HUES6 (cell line): ENCODE measurements around the gene HECTD1.
"Not testable (repeated sequence)": the region's sequence is repeated elsewhere in the genome, so short reads cannot be mapped to it uniquely, and the experiment has no call there.

Source experiments
- H3K27ac ChIP-seq: 2 replicates; pipeline ENCODE4 v1.7.0; 2013; ENCODE audit warnings: low read depth, mild to moderate bottlenecking, low read length, inconsistent platforms
- H3K27me3 ChIP-seq: 2 replicates; pipeline ENCODE4 v1.6.1; 2013; ENCODE audit warnings: low read length; ENCODE audit not compliant: control insufficient read depth, insufficient read depth
- H3K36me3 ChIP-seq: 2 replicates; pipeline ENCODE4 v1.6.1; 2013; ENCODE audit warnings: low read length; ENCODE audit not compliant: control insufficient read depth, insufficient read depth
- H3K4me1 ChIP-seq: 2 replicates; pipeline ENCODE4 v1.6.1; 2013; ENCODE audit warnings: low read length; ENCODE audit not compliant: control insufficient read depth, insufficient read depth
- H3K4me3 ChIP-seq: 2 replicates; pipeline ENCODE4 v1.5.1; 2013; ENCODE audit warnings: low read depth, low read length
- H3K9ac ChIP-seq: one replicate; pipeline ENCODE4 v1.6.1; 2013; ENCODE audit warnings: mild to moderate bottlenecking, low read length
- H3K9me3 ChIP-seq: 2 replicates; pipeline ENCODE4 v1.6.1; 2013; ENCODE audit warnings: low read depth, low read length; ENCODE audit not compliant: control insufficient read depth, insufficient read depth

The HECTD1 gene

GRCh38 chr14:31192544-31192943 is 15.0 kb downstream of the HECTD1 start:
- H3K36me3 ChIP-seq, result peaks cover 25% of the 10 kb centered on the region
- peaks cover 15% of the 10 kb centered on the region for H3K4me1 ChIP-seq
- not testable (repeated sequence) for H3K27me3 ChIP-seq

GRCh38 chr14:31190717-31191263 is 16.8 kb downstream of the HECTD1 start:
- no peaks in the 10 kb centered on the region for H3K27me3 ChIP-seq
- no peak overlapping the region for H3K4me3 ChIP-seq
- peaks cover 9% of the 10 kb centered on the region for H3K4me1 ChIP-seq
- no peaks in the 10 kb centered on the region for H3K9me3 ChIP-seq
- no peak overlapping the region for H3K27ac ChIP-seq
- H3K36me3 ChIP-seq, result peaks cover 28% of the 10 kb centered on the region
- no peak overlapping the region for H3K9ac ChIP-seq

More at GRCh38 chr14:31192544-31192943, 15.0 kb downstream of the HECTD1 start:
- not testable (repeated sequence) for H3K4me3 ChIP-seq, H3K9ac ChIP-seq, H3K9me3 ChIP-seq, H3K27ac ChIP-seq

- Histone ChIP-seq H3K9me3 (no peaks in the 10 kb centered on the region), H3K27me3 (no peaks in the 10 kb centered on the region), H3K36me3 (peaks cover 34% of the 10 kb centered on the region), H3K4me3 (no peak overlapping the region), H3K9ac (no peak overlapping the region), H3K27ac (no peak overlapping the region), H3K4me1 (peaks cover 3% of the 10 kb centered on the region; the same call in 1 of the 2 replicates)
Observed at GRCh38 chr14:31190219-31190603, 17.4 kb downstream of the HECTD1 start.

- Histone ChIP-seq H3K9ac (no peak overlapping the region), H3K4me1 (no peaks in the 10 kb centered on the region), H3K9me3 (no peaks in the 10 kb centered on the region), H3K27me3 (no peaks in the 10 kb centered on the region), H3K36me3 (peaks cover 35% of the 10 kb centered on the region), H3K27ac (no peak overlapping the region), H3K4me3 (no peak overlapping the region)
Observed at GRCh38 chr14:31189346-31190218, 18.0 kb downstream of the HECTD1 start.

- Histone ChIP-seq H3K36me3 (peaks cover 29% of the 10 kb centered on the region), H3K27me3 (no peaks in the 10 kb centered on the region), H3K4me1 (no peaks in the 10 kb centered on the region), H3K4me3 (no peak overlapping the region), H3K9ac (no peak overlapping the region), H3K27ac (no peak overlapping the region), H3K9me3 (no peaks in the 10 kb centered on the region)
Observed at GRCh38 chr14:31188744-31189143, 18.8 kb downstream of the HECTD1 start.

GRCh38 chr14:31182016-31182415 is 25.6 kb downstream of the HECTD1 start:
- H3K4me3 ChIP-seq, H3K27ac ChIP-seq, H3K4me1 ChIP-seq, H3K9ac ChIP-seq, H3K9me3 ChIP-seq, H3K27me3 ChIP-seq: not testable (repeated sequence)
- H3K36me3 ChIP-seq, result peaks cover 22% of the 10 kb centered on the region

- no peaks in the 10 kb centered on the region for H3K9me3 ChIP-seq
- H3K27me3 ChIP-seq, result no peaks in the 10 kb centered on the region
- H3K27ac ChIP-seq, result no peak overlapping the region
- H3K4me1 ChIP-seq, result no peaks in the 10 kb centered on the region
- peaks cover 24% of the 10 kb centered on the region for H3K36me3 ChIP-seq
- no peak overlapping the region for H3K4me3 ChIP-seq
- no peak overlapping the region for H3K9ac ChIP-seq
Observed at GRCh38 chr14:31181271-31181670, 26.3 kb downstream of the HECTD1 start.

- Histone ChIP-seq H3K27ac (no peak overlapping the region), H3K4me1 (no peaks in the 10 kb centered on the region), H3K27me3 (no peaks in the 10 kb centered on the region), H3K36me3 (peaks cover 25% of the 10 kb centered on the region), H3K9me3 (no peaks in the 10 kb centered on the region), H3K9ac (no peak overlapping the region), H3K4me3 (no peak overlapping the region)
Observed at GRCh38 chr14:31180299-31181051, 27.1 kb downstream of the HECTD1 start.

- H3K27me3 ChIP-seq, result no peaks in the 10 kb centered on the region
- no peak overlapping the region for H3K4me3 ChIP-seq
- H3K36me3 ChIP-seq, result peaks cover 77% of the 10 kb centered on the region
- no peak overlapping the region for H3K27ac ChIP-seq
- no peak overlapping the region for H3K9ac ChIP-seq
- H3K4me1 ChIP-seq, result no peaks in the 10 kb centered on the region
- no peaks in the 10 kb centered on the region for H3K9me3 ChIP-seq
Observed at GRCh38 chr14:31174433-31174832, 33.2 kb downstream of the HECTD1 start.

- no peak overlapping the region for H3K9ac ChIP-seq
- H3K9me3 ChIP-seq, result no peaks in the 10 kb centered on the region
- no peaks in the 10 kb centered on the region for H3K4me1 ChIP-seq
- H3K36me3 ChIP-seq, result peaks cover 85% of the 10 kb centered on the region
- no peak overlapping the region for H3K27ac ChIP-seq
- H3K4me3 ChIP-seq, result no peak overlapping the region
- H3K27me3 ChIP-seq, result no peaks in the 10 kb centered on the region
Observed at GRCh38 chr14:31173120-31173837, 34.3 kb downstream of the HECTD1 start.
